K562 (cell line): ENCODE measurements around the gene TNNI2. TPM values are rescaled to one million over a fixed set of nuclear protein-coding genes. Genes with fewer than 3 reads are reported as not detected.

Experiments
- ATAC-seq: fragments of 200-7000 bp; cut with Tn5 transposase; 3 replicates; pipeline ENCODE4 v1.9.1; 2020; ENCODE audit warnings: moderate library complexity
- BruUV-seq: library from RNA; stranded (reverse); fragments of 400-500 nt; replicated peaks from 2 replicates; lab custom pipeline; 2021; lab: Mats Ljungman, UMichigan
- CTCF ChIA-PET: fragments of 300-600 bp; formaldehyde crosslinking; extraction: SDS; loops from one replicate; lab custom pipeline; 2021; ENCODE audit warnings: low intra/inter-chr PET ratio; lab: Yijun Ruan, JAX
- POLR2A ChIA-PET: fragments of 300-600, 350-650 bp; sonication (Branson Sonifier 250); formaldehyde crosslinking; extraction: SDS; loops from one replicate; lab custom pipeline; 2021; ENCODE audit warnings: antibody characterized with exemption, inconsistent platforms; lab: Yijun Ruan, JAX
- DNase-seq, 4 experiments: peaks; one replicate each; pipeline versions ENCODE4 v3.0.0 to v3.0.0-alpha.2; 2011 to 2018; ENCODE audit warnings: low spot score in 3 of 4, mixed read lengths in 3 of 4; ENCODE audit errors: extremely low read depth in 1 of 4
- FAIRE-seq: peaks from 2 replicates; lab custom pipeline; 2011; peaks lifted over from hg19 to GRCh38; lab: Jason Lieb, UNC
- H2AFZ ChIP-seq: 2 replicates; pipeline ENCODE4 v1.6.0; 2011; ENCODE audit warnings: low read depth, low read length, control low read depth, inconsistent platforms
- H3K27ac ChIP-seq: fragments of 200-600 bp; 3 replicates; pipeline ENCODE4 v1.8.0; 2011; ENCODE audit warnings: low read depth, mild to moderate bottlenecking, control low read depth, inconsistent platforms, low read length, moderate library complexity, mixed read lengths; ENCODE audit errors: extremely low read depth
- H3K27me3 ChIP-seq, 2 experiments: fragments of 300-600 bp in 1 of 2; 2 replicates in 1 of 2; 3 replicates in 1 of 2; pipeline versions ENCODE4 v1.6.0 to v1.8.0; 2011; ENCODE audit warnings: inconsistent platforms in 2 of 2, low read length in 2 of 2, mild to moderate bottlenecking in 1 of 2, mixed read lengths in 1 of 2, moderate library complexity in 1 of 2; ENCODE audit not compliant: control insufficient read depth in 2 of 2, insufficient read depth in 2 of 2
- H3K36me3 ChIP-seq: fragments of 300-600 bp; 3 replicates; pipeline ENCODE4 v1.8.0; 2011; ENCODE audit warnings: mild to moderate bottlenecking, low read length, inconsistent platforms; ENCODE audit not compliant: control insufficient read depth, insufficient read depth
- H3K4me1 ChIP-seq, 2 experiments: fragments of 200-600 bp in 1 of 2; replicated peaks in 1 of 2; 2 replicates in 1 of 2; 3 replicates in 1 of 2; pipeline versions ENCODE4 v1.5.1 to v1.8.0; 2011; ENCODE audit warnings: inconsistent platforms in 2 of 2, low read length in 2 of 2, mild to moderate bottlenecking in 1 of 2, mixed read lengths in 1 of 2, moderate library complexity in 1 of 2; ENCODE audit not compliant: control insufficient read depth in 2 of 2, insufficient read depth in 2 of 2
- H3K4me2 ChIP-seq: 2 replicates; pipeline ENCODE4 v1.6.1; 2011; ENCODE audit warnings: low read length, control low read depth, inconsistent platforms, mixed read lengths; ENCODE audit not compliant: insufficient read depth
- H3K4me3 ChIP-seq: fragments of 200-600 bp; sonication (generic), shearing (Covaris generic); 2 replicates; pipeline ENCODE4 v1.5.1; 2016; ENCODE audit warnings: control low read depth, inconsistent platforms
- H3K79me2 ChIP-seq: fragments of 200-600 bp; 3 replicates; pipeline ENCODE4 v1.8.0; 2011; ENCODE audit warnings: low read length, inconsistent platforms; ENCODE audit not compliant: control insufficient read depth, insufficient read depth
- H3K9ac ChIP-seq, 2 experiments: 2 replicates each; pipeline versions ENCODE4 v1.6.0 to v1.6.1; 2011; ENCODE audit warnings: low read depth in 2 of 2, low read length in 2 of 2, control low read depth in 1 of 2, inconsistent platforms in 1 of 2, mild to moderate bottlenecking in 1 of 2, mixed read lengths in 1 of 2; ENCODE audit not compliant: insufficient read depth in 1 of 2
- H3K9me1 ChIP-seq: one replicate; pipeline ENCODE4 v1.6.0; 2011; ENCODE audit warnings: inconsistent platforms, mild to moderate bottlenecking, low read length, moderate library complexity; ENCODE audit not compliant: control insufficient read depth, insufficient read depth
- H3K9me3 ChIP-seq: replicated peaks from 2 replicates; pipeline ENCODE4 v1.5.1; 2011; ENCODE audit warnings: low read depth, low read length, inconsistent platforms; ENCODE audit not compliant: control insufficient read depth, insufficient read depth
- H4K20me1 ChIP-seq: replicated peaks from 2 replicates; pipeline ENCODE4 v1.6.1; 2011; ENCODE audit warnings: low read length, inconsistent platforms, mixed read lengths; ENCODE audit not compliant: control insufficient read depth, insufficient read depth
- FIP1L1 ChIP-seq: fragments of 200-400 bp; formaldehyde crosslinking; IDR thresholded peaks from 2 replicates; pipeline ENCODE4 v1.6.1; 2018; ENCODE audit warnings: mild to moderate bottlenecking, low read depth, low read length; ENCODE audit not compliant: poor library complexity, severe bottlenecking
- KHSRP ChIP-seq: fragments of 450-650 bp; IDR thresholded peaks from 2 replicates; pipeline ENCODE4 v1.6.1; 2017
- MTA3 ChIP-seq: fragments of 450-650 bp; formaldehyde crosslinking; IDR thresholded peaks from 2 replicates; pipeline ENCODE4 v1.6.1; 2017; ENCODE audit warnings: mild to moderate bottlenecking, borderline replicate concordance
- SFPQ ChIP-seq: fragments of 200-400 bp; formaldehyde crosslinking; IDR thresholded peaks from 2 replicates; pipeline ENCODE4 v1.6.1; 2017; ENCODE audit warnings: mild to moderate bottlenecking, low read depth, low read length, moderate library complexity
- ZKSCAN1 ChIP-seq: fragments of 150-350 bp; IDR thresholded peaks from 2 replicates; pipeline ENCODE4 v1.6.1; 2016; ENCODE audit warnings: low read depth, low read length
- ZNF76 ChIP-seq: fragments of 250-450 bp; sonication (Bioruptor Pico); IDR thresholded peaks from 2 replicates; pipeline ENCODE4 v1.4.0; 2020; ENCODE audit warnings: mild to moderate bottlenecking, moderate library complexity, borderline replicate concordance
- whole genome bisulfite sequencing: fragments of 100-300 bp; shearing (Covaris generic); methylation state at CpG from one replicate; pipeline ENCODE4 v1.1.6; 2016; ENCODE audit warnings: low coverage, mixed read lengths; ENCODE audit not compliant: insufficient coverage; ENCODE audit errors: missing lambda C conversion rate; 5-methylcytosine and 5-hydroxymethylcytosine counted together
- in situ Hi-C: fragments of 300-500 bp; cut with MboI; formaldehyde crosslinking; loops from 4 replicates; pipeline ENCODE4 v1.15.0; 2018; ENCODE audit warnings: inconsistent platforms, mixed read lengths
- intact Hi-C: fragments of 100-400 bp; cut with micrococcal nuclease; formaldehyde crosslinking; loops from 2 replicates; pipeline ENCODE4 v1.14.2; 2022
- polyA plus RNA-seq, 8 experiments: library from polyadenylated mRNA; depleted of rRNA in 4 of 8; stranded (reverse) in 5 of 8; unstranded in 3 of 8; fragments of >200 nt; fragmentation: Nextera tagmentation in 2 of 8; fragmentation: Illumina TruSeq in 1 of 8; extraction: Ambion mirVana in 2 of 8; extraction: Trizol in 1 of 8; gene quantifications; 2 replicates each; pipeline versions ENCODE4 v1.2.1 to v1.2.3, GENCODE V29; 2011 to 2014; ENCODE audit warnings: inconsistent platforms in 1 of 8, missing spikeins in 1 of 8
- total RNA-seq, 7 experiments: library from RNA; depleted of rRNA in 6 of 7; stranded (reverse); fragments of >200 nt in 6 of 7; fragmentation: Illumina TruSeq in 2 of 7; extraction: Trizol in 2 of 7; gene quantifications; 2 replicates each; pipeline versions ENCODE4 v1.2.1 to v1.2.3, GENCODE V29; 2011 to 2021; ENCODE audit warnings: low replicate concordance in 1 of 7

The TNNI2 gene
- total and polyA plus RNA-seq, 9 of the 15 experiments (the other 6 are each of a cell fraction or from before 2014, with no cell fraction given): not detected

- H3K36me3 ChIP-seq: no peaks in the 10 kb centered on the region
- no peak overlapping the region for H3K27ac ChIP-seq
- ChIA-PET CTCF (interaction anchor here (1.8 to 2.6 kb wide), 2 partner anchors 132 to 176 kb away, joined by 16 to 19 read pairs; no protein-coding TSS in a partner anchor), POLR2A (no interaction called here)
- H3K79me2 ChIP-seq: no peaks in the 10 kb centered on the region
- 41% methylated on average over 22 of the region's 33 CpGs for WGBS
- H3K9me3 ChIP-seq: no peaks in the 10 kb centered on the region
- no peak overlapping the region for H2AFZ ChIP-seq
- in situ Hi-C loops: no loop called here
- peaks cover 0 to 38% of the 10 kb centered on the region in 2 experiments; a peak in 2 of 5 replicates for H3K4me1 ChIP-seq
- BruUV-seq: no TSS peak
- H3K4me3 ChIP-seq: no peak overlapping the region
- DNase-seq: no peak
- peak; percentile 1 for TF ChIP-seq FIP1L1
- no peak for TF ChIP-seq ZNF76 (CRISPR knock-in tag)
- TF ChIP-seq KHSRP: no peak
- peak; percentile 90; the same call in 1 of the 2 replicates for TF ChIP-seq ZKSCAN1
- TF ChIP-seq SFPQ: no peak
- TF ChIP-seq MTA3: no peak
- TF ChIP-seq, all 486 proteins: peak for 2
- Histone ChIP-seq H3K27me3 (peaks cover 0 to 45% of the 10 kb centered on the region in 2 experiments; a peak in 3 of 5 replicates), H3K9ac (no peak overlapping the region), H3K9me1 (no peaks in the 10 kb centered on the region), H4K20me1 (peaks cover 6% of the 10 kb centered on the region), H3K4me2 (no peak overlapping the region)
- FAIRE-seq: no peak
- ATAC-seq: no peak
- intact Hi-C loops: loop anchor here (5.0 kb wide), 1 partner anchor 326 kb away; no protein-coding TSS in a partner anchor
These were observed 12.9 kb upstream of the TNNI2 start for GRCh38 chr11:1825785-1826451.
